Neural cell (in vitro differentiated cells): ENCODE data around the gene CD58. TPM values are rescaled to one million over a fixed set of nuclear protein-coding genes. Genes with fewer than 3 reads are reported as not detected.

Experiments
- H2AFZ ChIP-seq: fragments of 200-600, 300-800 bp; sonication (generic), shearing (Covaris generic); 2 replicates; pipeline ENCODE4 v1.6.0; 2014; ENCODE audit warnings: low read depth, mild to moderate bottlenecking, antibody characterized with exemption, low read length, moderate library complexity
- H3F3A ChIP-seq: fragments of 200-600 bp; shearing (Covaris generic); 2 replicates; pipeline ENCODE4 v1.6.1; 2016; ENCODE audit warnings: mild to moderate bottlenecking, moderate library complexity, mixed read lengths, antibody characterized with exemption, low read length; ENCODE audit not compliant: insufficient read depth, poor library complexity, severe bottlenecking
- H3K27ac ChIP-seq: fragments of 200-600, 300-800 bp; sonication (generic), shearing (Covaris generic); 2 replicates; pipeline ENCODE4 v1.5.1; 2014; ENCODE audit warnings: mild to moderate bottlenecking, low read length, moderate library complexity
- H3K27me3 ChIP-seq: fragments of 300-800, 200-600 bp; sonication (generic), shearing (Covaris generic); 2 replicates; pipeline ENCODE4 v1.6.0; 2014; ENCODE audit warnings: mild to moderate bottlenecking, low read depth, low read length, moderate library complexity; ENCODE audit not compliant: insufficient read depth
- H3K36me3 ChIP-seq: fragments of 300-800, 200-600 bp; sonication (generic), shearing (Covaris generic); 2 replicates; pipeline ENCODE4 v1.5.1; 2014; ENCODE audit warnings: mild to moderate bottlenecking, antibody characterized with exemption, low read length, moderate library complexity; ENCODE audit not compliant: insufficient read depth
- H3K4me2 ChIP-seq: fragments of 300-800, 200-600 bp; sonication (generic), shearing (Covaris generic); 2 replicates; pipeline ENCODE4 v1.6.0; 2014; ENCODE audit warnings: mild to moderate bottlenecking, low read length
- H3K4me3 ChIP-seq: fragments of 300-800, 200-600 bp; sonication (generic), shearing (Covaris generic); 2 replicates; pipeline ENCODE4 v1.5.1; 2014; ENCODE audit warnings: mild to moderate bottlenecking, low read length, moderate library complexity
- H3K79me2 ChIP-seq: fragments of 200-600 bp; shearing (Covaris generic); replicated peaks from 2 replicates; pipeline ENCODE4 v1.6.0; 2014; ENCODE audit warnings: mild to moderate bottlenecking, low read length, moderate library complexity; ENCODE audit not compliant: insufficient read depth
- H3K9ac ChIP-seq: fragments of 300-800, 200-600 bp; sonication (generic), shearing (Covaris generic); 2 replicates; pipeline ENCODE4 v1.6.1; 2016; ENCODE audit warnings: mild to moderate bottlenecking, low read length, mixed read lengths
- H3K9me2 ChIP-seq: fragments of 200-600 bp; shearing (Covaris generic); 2 replicates; pipeline ENCODE4 v1.6.1; 2016; ENCODE audit warnings: mild to moderate bottlenecking, low read length, mixed read lengths; ENCODE audit not compliant: insufficient read depth
- H3K9me3 ChIP-seq: fragments of 200-600, 300-800 bp; sonication (generic), shearing (Covaris generic); 2 replicates; pipeline ENCODE4 v1.6.1; 2016; ENCODE audit warnings: mild to moderate bottlenecking, mixed run types, low read length, moderate library complexity, mixed read lengths
- H4K20me1 ChIP-seq: fragments of 200-600 bp; shearing (Covaris generic); 2 replicates; pipeline ENCODE4 v1.6.1; 2016; ENCODE audit warnings: mild to moderate bottlenecking, mixed run types; ENCODE audit not compliant: insufficient read depth
- CTCF ChIP-seq: fragments of 450-650 bp; IDR thresholded peaks from 2 replicates; pipeline ENCODE4 v1.5.1; 2014; ENCODE audit warnings: antibody characterized with exemption, mild to moderate bottlenecking, moderate library complexity; ENCODE audit not compliant: poor library complexity, severe bottlenecking
- EP300 ChIP-seq: fragments of 450-650 bp; conservative IDR thresholded peaks from 2 replicates; pipeline ENCODE4 v1.6.1; 2014; ENCODE audit warnings: antibody characterized with exemption, mild to moderate bottlenecking, moderate library complexity; ENCODE audit not compliant: poor library complexity, severe bottlenecking
- EZH2 ChIP-seq: fragments of 200-600, 300-800 bp; shearing (Covaris generic), sonication (generic); IDR thresholded peaks from 2 replicates; pipeline ENCODE4 v1.6.1; 2014; ENCODE audit warnings: antibody characterized with exemption, low read length, borderline replicate concordance, mild to moderate bottlenecking; ENCODE audit not compliant: insufficient read depth, poor library complexity, severe bottlenecking
- MXI1 ChIP-seq: fragments of 450-650 bp; conservative IDR thresholded peaks from 2 replicates; pipeline ENCODE4 v1.6.1; 2014; ENCODE audit warnings: antibody characterized with exemption, mild to moderate bottlenecking; ENCODE audit not compliant: poor library complexity, severe bottlenecking
- POLR2AphosphoS5 ChIP-seq: IDR thresholded peaks from 2 replicates; pipeline ENCODE4 v1.6.1; 2012
- RAD21 ChIP-seq: fragments of 450-650 bp; conservative IDR thresholded peaks from 2 replicates; pipeline ENCODE4 v1.6.1; 2014; ENCODE audit warnings: antibody characterized with exemption, mild to moderate bottlenecking, moderate library complexity
- SMC3 ChIP-seq: fragments of 450-650 bp; conservative IDR thresholded peaks from 2 replicates; pipeline ENCODE4 v1.6.1; 2014; ENCODE audit warnings: antibody characterized with exemption, mild to moderate bottlenecking, moderate library complexity; ENCODE audit not compliant: poor library complexity
- TAF1 ChIP-seq: IDR thresholded peaks from 2 replicates; pipeline ENCODE4 v1.6.1; 2012; ENCODE audit warnings: low read depth
- polyA plus RNA-seq: library from polyadenylated mRNA; depleted of rRNA; stranded (reverse); fragments of >200 nt; gene quantifications from 2 replicates; pipeline ENCODE4 v1.2.3, GENCODE V29; 2014
- TF ChIP-seq, protein P1 (sequence below): IDR thresholded peaks from 2 replicates; pipeline ENCODE4 v1.6.1; 2012; ENCODE audit warnings: borderline replicate concordance

The CD58 gene
- polyA plus RNA-seq, 1 donor from 2014 or later, result 1.8 TPM

DNA sequence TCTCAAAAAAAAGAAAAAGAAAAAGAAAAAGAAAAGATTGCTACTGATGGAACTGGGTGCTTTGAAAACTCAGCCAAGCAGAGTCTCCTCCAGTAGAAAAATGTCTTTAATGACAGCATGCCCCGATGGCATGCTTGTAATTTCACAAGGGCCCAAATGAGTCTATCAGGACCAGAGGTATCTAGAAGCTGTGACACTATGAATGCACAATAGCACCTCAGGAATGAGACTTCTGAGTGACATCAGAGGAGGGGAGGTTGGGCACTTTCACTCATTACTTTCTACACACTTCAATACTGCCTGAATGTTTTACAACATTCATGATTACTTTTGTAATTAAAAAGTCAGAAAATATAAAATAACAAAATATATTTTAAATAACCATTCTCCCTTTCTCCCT is 15.1 kb upstream of the CD58 start (continued):
- TF ChIP-seq MXI1, result no peak

GRCh38 chr1:116581323-116581885 is 10.6 kb upstream of the CD58 start:
- Histone ChIP-seq H3K27ac (no peak overlapping the region), H3K79me2 (no peaks in the 10 kb centered on the region), H3K27me3 (no peaks in the 10 kb centered on the region), H3F3A (no peaks in the 10 kb centered on the region), H4K20me1 (no peaks in the 10 kb centered on the region), H2AFZ (no peak overlapping the region), H3K9ac (no peak overlapping the region), H3K4me2 (no peak overlapping the region), H3K9me3 (no peaks in the 10 kb centered on the region), H3K4me3 (no peak overlapping the region), H3K9me2 (no peaks in the 10 kb centered on the region), H3K36me3 (no peaks in the 10 kb centered on the region)
- TF ChIP-seq, protein P1, sequence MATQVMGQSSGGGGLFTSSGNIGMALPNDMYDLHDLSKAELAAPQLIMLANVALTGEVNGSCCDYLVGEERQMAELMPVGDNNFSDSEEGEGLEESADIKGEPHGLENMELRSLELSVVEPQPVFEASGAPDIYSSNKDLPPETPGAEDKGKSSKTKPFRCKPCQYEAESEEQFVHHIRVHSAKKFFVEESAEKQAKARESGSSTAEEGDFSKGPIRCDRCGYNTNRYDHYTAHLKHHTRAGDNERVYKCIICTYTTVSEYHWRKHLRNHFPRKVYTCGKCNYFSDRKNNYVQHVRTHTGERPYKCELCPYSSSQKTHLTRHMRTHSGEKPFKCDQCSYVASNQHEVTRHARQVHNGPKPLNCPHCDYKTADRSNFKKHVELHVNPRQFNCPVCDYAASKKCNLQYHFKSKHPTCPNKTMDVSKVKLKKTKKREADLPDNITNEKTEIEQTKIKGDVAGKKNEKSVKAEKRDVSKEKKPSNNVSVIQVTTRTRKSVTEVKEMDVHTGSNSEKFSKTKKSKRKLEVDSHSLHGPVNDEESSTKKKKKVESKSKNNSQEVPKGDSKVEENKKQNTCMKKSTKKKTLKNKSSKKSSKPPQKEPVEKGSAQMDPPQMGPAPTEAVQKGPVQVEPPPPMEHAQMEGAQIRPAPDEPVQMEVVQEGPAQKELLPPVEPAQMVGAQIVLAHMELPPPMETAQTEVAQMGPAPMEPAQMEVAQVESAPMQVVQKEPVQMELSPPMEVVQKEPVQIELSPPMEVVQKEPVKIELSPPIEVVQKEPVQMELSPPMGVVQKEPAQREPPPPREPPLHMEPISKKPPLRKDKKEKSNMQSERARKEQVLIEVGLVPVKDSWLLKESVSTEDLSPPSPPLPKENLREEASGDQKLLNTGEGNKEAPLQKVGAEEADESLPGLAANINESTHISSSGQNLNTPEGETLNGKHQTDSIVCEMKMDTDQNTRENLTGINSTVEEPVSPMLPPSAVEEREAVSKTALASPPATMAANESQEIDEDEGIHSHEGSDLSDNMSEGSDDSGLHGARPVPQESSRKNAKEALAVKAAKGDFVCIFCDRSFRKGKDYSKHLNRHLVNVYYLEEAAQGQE, result no peak
- no peak for TF ChIP-seq MXI1
- no peak for TF ChIP-seq CTCF
- TF ChIP-seq POLR2AphosphoS5, result no peak
- TF ChIP-seq SMC3, result no peak
- no peak for TF ChIP-seq TAF1
- no peak for TF ChIP-seq EP300
- TF ChIP-seq EZH2, result no peak
- no peak for TF ChIP-seq RAD21

DNA sequence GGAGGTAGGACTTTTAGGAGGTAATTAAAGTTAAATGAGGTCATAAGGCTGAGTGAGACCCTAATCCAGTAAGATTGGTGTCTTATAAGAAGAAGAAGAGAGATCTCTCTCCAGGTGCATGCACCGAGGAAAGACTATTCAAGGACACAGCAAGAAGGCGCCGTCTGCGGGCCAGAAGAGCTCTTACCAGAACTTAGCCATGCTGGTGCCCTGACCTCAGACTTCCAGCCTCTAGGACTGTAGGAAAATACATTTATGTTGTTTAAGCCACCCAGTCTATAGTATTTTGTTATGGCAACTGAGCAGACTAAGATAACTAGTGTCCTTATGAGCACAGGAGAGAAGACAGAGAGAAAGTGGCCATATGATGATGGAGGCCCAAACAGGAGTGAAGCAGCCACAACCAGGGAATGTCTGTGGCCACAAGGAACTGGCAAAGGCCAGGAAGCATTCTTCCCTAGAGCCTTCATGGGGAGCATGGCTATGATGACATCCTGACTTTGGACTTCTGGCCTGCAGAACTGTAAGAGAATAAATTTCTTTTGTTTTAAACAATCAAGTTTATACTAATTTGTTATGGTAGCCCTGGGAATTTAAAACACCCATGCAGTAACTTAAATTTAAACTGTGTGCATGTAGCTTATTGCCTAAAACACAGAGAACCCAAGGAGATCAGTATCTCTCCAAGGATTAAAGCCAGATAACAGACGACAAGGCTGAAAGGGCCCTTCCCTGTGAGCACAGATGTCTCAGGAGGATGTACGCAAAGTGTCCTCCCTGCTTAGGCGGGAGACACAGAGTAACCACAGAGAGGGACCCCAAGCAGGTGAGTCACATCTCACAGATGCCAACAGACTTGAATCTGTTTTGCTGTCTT is 9.9 kb upstream of the CD58 start:
- H3K27me3 ChIP-seq, result no peaks in the 10 kb centered on the region
- no peaks in the 10 kb centered on the region for H3K36me3 ChIP-seq
- H2AFZ ChIP-seq, result no peak overlapping the region
- no peaks in the 10 kb centered on the region for H3K9me2 ChIP-seq
- TF ChIP-seq RAD21 (no peak), TAF1 (no peak), POLR2AphosphoS5 (no peak), SMC3 (no peak), EZH2 (no peak), CTCF (no peak), MXI1 (no peak), EP300 (no peak)
- TF ChIP-seq, protein P1, result no peak
- no peak overlapping the region for H3K27ac ChIP-seq
- no peak overlapping the region for H3K4me2 ChIP-seq
- H3K9me3 ChIP-seq, result no peaks in the 10 kb centered on the region
- H3K9ac ChIP-seq, result no peak overlapping the region
- no peak overlapping the region for H3K4me3 ChIP-seq
- no peaks in the 10 kb centered on the region for H3K79me2 ChIP-seq
- H3F3A ChIP-seq, result no peaks in the 10 kb centered on the region
- H4K20me1 ChIP-seq, result no peaks in the 10 kb centered on the region
